SU-DHL-6 (cell line): Measurements from ENCODE around the gene TCF4.

ENCODE experiments used
- EZH2phosphoT487 ChIP-seq: fragments of 200-600 bp; sonication (generic), shearing (Covaris generic); conservative IDR thresholded peaks from 2 replicates; pipeline ENCODE4 v1.6.1; 2018; ENCODE audit warnings: mild to moderate bottlenecking, antibody characterized with exemption, low read length, moderate library complexity, mixed read lengths
- TF ChIP-seq, protein P1 (sequence below): fragments of 200-600 bp; sonication (generic); IDR thresholded peaks from one replicate; pipeline ENCODE4 v1.5.1; 2017; ENCODE audit warnings: antibody characterized with exemption, mild to moderate bottlenecking, low read length, moderate library complexity; ENCODE audit not compliant: insufficient read depth, poor library complexity, severe bottlenecking

DNA sequence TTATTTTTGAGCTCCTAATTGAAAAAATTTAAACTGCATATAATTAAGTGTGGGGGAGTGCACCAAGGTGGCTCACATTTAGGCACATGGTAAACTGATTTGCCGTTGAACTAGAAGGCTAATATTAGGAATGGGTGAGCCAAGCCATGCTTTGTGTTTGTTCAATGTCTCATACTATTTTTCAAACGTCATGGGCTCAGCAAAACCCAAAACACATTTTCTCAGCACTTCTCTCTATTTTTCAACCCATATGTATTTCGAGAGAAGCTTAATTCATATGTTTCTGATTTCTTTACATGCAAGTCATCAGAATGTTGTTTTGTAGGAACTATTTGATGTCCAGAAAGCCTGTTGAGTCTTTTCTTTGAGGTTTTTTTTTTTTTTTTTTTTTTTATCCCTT, 291.2 kb downstream of the TCF4 start:
- TF ChIP-seq, protein P1, sequence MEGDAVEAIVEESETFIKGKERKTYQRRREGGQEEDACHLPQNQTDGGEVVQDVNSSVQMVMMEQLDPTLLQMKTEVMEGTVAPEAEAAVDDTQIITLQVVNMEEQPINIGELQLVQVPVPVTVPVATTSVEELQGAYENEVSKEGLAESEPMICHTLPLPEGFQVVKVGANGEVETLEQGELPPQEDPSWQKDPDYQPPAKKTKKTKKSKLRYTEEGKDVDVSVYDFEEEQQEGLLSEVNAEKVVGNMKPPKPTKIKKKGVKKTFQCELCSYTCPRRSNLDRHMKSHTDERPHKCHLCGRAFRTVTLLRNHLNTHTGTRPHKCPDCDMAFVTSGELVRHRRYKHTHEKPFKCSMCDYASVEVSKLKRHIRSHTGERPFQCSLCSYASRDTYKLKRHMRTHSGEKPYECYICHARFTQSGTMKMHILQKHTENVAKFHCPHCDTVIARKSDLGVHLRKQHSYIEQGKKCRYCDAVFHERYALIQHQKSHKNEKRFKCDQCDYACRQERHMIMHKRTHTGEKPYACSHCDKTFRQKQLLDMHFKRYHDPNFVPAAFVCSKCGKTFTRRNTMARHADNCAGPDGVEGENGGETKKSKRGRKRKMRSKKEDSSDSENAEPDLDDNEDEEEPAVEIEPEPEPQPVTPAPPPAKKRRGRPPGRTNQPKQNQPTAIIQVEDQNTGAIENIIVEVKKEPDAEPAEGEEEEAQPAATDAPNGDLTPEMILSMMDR, result no peak
- no peak for TF ChIP-seq EZH2phosphoT487
